ENCODE results near the gene MMADHC.

The MMADHC gene

DNA sequence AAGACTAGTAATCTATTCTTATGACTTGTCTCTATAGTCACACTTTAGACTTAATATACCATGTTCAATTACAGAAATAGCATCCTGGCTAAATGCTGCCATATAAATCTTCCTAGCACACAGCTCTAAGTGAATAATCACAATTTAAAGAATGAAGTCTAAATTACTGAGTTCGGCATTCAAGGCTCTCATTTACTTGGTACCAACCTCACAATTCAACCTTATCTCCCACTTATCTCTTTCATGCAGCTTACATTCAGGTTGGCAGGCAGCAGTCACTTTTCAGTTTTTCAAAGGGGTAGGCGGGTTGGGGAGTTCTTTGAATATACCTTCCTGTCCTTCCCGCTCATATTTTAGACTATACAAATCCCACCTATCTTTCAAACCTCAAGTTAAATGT lies 1.5 kb downstream of the MMADHC start:
- TF ChIP-seq TEAD4 (IDR thresholded peaks at IDR 0.05) (no peak), NFIC (IDR thresholded peaks at IDR 0.05) (no peak), YY1 (IDR thresholded peaks at IDR 0.05; ENCODE audit: low read depth) (no peak), FOXM1 (IDR thresholded peaks at IDR 0.05; ENCODE audit: borderline replicate concordance, low read depth) (no peak), TAF1 (IDR thresholded peaks at IDR 0.05; ENCODE audit: low read depth) (no peak), REST (IDR thresholded peaks at IDR 0.05; ENCODE audit: low read depth) (no peak), EP300 (IDR thresholded peaks at IDR 0.05; ENCODE audit: borderline replicate concordance) (no peak)
- TF ChIP-seq, protein P1, sequence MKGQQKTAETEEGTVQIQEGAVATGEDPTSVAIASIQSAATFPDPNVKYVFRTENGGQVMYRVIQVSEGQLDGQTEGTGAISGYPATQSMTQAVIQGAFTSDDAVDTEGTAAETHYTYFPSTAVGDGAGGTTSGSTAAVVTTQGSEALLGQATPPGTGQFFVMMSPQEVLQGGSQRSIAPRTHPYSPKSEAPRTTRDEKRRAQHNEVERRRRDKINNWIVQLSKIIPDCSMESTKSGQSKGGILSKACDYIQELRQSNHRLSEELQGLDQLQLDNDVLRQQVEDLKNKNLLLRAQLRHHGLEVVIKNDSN (IDR thresholded peaks at IDR 0.05), result no peak
- TF ChIP-seq, protein P2, sequence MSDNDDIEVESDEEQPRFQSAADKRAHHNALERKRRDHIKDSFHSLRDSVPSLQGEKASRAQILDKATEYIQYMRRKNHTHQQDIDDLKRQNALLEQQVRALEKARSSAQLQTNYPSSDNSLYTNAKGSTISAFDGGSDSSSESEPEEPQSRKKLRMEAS (IDR thresholded peaks at IDR 0.05), result no peak

- TF ChIP-seq FOXM1 (IDR thresholded peaks at IDR 0.05; ENCODE audit: borderline replicate concordance, low read depth) (no peak), EP300 (IDR thresholded peaks at IDR 0.05; ENCODE audit: borderline replicate concordance) (no peak), REST (IDR thresholded peaks at IDR 0.05; ENCODE audit: low read depth) (no peak)
Observed at GRCh38 chr2:149585166-149585885, 2.2 kb downstream of the MMADHC start.

DNA sequence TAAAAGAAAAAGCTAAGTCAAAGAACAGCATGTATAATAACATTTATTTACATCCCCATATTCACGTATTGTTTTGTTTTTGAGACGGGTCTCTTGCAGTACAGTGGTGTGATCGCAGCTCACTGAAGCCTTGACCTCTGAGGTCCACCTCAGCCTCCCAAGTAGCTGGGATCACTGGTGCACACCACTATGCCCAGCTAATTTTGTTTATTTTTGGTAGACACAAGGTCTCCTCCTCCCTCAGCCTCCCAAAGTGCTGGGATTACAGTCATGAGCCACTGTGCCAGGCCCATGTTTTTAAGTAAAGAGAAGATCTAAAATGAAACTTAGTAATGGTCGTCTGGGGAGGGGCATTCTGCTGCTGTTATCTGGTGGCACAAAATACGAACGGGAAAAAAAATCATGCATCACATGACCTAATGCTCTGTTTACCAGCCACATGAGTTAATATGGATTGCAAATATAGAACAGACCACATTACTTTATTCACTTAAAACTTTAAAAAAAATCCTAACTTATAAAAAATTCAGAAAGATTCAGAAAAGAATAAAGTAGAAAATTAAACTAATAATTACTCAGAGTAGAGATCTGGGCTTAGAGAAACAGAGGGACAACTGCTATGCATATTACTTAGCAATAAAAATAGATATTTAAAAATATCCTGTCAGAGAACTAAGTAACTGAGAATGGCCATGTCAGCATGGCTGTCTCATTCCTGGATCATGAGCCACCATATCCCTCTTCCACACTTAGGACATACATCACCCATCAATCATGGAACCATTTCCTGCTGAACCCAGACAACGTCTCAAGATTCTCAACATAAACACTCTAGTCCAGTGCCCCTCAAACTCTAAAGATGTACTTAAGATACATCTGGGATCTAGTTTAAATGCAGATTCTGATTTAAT lies 7.3 kb downstream of the MMADHC start:
- TF ChIP-seq RAD21 (IDR thresholded peaks at IDR 0.05; ENCODE audit: low read depth), result no peak
- TF ChIP-seq EGR1 (IDR thresholded peaks at IDR 0.05), result no peak
- TF ChIP-seq NFIC (IDR thresholded peaks at IDR 0.05), result no peak
- TF ChIP-seq TCF12 (IDR thresholded peaks at IDR 0.05; ENCODE audit: low read depth), result no peak

DNA sequence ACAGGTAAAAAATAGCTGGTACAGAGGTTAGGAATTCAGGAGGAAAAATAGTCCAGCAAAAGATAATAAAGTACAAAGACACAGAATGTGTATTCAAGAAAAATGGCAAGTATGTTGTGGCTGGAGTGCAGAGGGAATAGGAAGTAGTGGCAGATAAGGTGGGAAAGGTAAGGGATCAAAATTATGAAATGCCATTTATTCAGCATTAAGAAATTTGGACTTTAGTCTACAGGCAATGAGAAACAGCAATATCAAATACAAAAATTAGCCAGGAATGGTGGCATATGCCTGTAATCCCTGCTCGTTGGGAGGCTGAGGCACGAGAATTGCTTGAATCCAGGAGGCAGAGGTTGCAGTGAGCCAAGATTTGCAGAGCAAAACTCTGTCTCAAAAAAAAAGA lies 10.3 kb downstream of the MMADHC start:
- TF ChIP-seq CREB1 (IDR thresholded peaks at IDR 0.05; ENCODE audit: low read depth), result no peak
- no peak for TF ChIP-seq YY1 (IDR thresholded peaks at IDR 0.05; ENCODE audit: low read depth)
- TF ChIP-seq TAF1 (IDR thresholded peaks at IDR 0.05; ENCODE audit: low read depth), result no peak
- TF ChIP-seq, protein P1 (IDR thresholded peaks at IDR 0.05), result no peak
- TF ChIP-seq TEAD4 (IDR thresholded peaks at IDR 0.05), result no peak
- no peak for TF ChIP-seq REST (IDR thresholded peaks at IDR 0.05; ENCODE audit: low read depth)
- TF ChIP-seq NFIC (IDR thresholded peaks at IDR 0.05), result no peak
- no peak for TF ChIP-seq FOXM1 (IDR thresholded peaks at IDR 0.05; ENCODE audit: borderline replicate concordance, low read depth)
- TF ChIP-seq CEBPB (IDR thresholded peaks at IDR 0.05), result no peak
- TF ChIP-seq EP300 (IDR thresholded peaks at IDR 0.05; ENCODE audit: borderline replicate concordance), result no peak
- TF ChIP-seq, protein P2 (IDR thresholded peaks at IDR 0.05), result no peak
- TF ChIP-seq ZBTB7A (IDR thresholded peaks at IDR 0.05; ENCODE audit: low read depth), result no peak

Data from Ishikawa (cell line).